GM18507 (cell line): ENCODE data around the gene RNU1-4.
A peak's percentile ranks its signal among the peaks of the same experiment; 100 is the strongest.
"Not testable (repeated sequence)": the region's sequence is repeated elsewhere in the genome, so short reads cannot be mapped to it uniquely, and the experiment has no call there.

Experiments used
- DNase-seq: peaks from one replicate; pipeline ENCODE4 v3.0.0; 2011; ENCODE audit warnings: low read depth; ENCODE audit not compliant: insufficient read length; ENCODE audit errors: extremely low spot score
- FAIRE-seq: peaks from 2 replicates; lab custom pipeline; 2011; peaks lifted over from hg19 to GRCh38; lab: Jason Lieb, UNC

Gene RNU1-4

DNA sequence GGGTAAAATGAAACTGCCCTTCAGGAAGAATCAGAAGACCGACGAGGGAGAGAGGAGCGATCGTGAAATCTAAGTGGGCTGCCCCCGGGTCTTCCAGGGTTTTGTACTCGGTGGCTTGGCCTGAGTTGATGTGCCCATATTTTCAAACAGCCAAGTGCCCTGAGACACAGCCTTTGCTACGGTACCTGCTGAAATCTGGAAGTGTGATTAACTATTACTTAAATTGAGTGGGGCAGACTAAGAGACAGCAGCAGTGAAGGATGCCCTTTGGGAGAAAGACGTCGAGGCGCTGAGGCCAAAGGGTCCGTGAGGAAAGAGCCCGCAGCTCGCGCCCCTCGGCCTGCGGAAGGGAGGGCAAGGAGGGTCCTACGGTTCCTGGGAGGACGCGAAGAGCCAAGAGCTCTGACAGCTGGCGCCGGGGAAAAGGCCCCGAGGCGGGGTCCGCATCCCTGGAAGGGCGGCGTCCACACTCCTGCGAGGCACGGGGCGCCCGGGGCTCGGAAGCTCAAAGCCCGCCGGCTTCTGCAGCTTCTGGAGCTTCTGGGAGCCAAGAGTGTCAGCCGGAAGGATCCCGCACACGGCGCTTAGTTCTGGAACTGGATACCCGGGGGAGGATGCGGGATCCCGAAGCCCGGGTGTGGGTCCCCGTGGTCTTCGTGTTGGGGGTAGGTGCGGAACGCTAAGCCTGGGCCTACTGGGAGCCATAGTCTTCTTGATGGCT is 15.4 kb upstream of the RNU1-4 start:
- no peak for DNase-seq
- no peak for FAIRE-seq

DNA sequence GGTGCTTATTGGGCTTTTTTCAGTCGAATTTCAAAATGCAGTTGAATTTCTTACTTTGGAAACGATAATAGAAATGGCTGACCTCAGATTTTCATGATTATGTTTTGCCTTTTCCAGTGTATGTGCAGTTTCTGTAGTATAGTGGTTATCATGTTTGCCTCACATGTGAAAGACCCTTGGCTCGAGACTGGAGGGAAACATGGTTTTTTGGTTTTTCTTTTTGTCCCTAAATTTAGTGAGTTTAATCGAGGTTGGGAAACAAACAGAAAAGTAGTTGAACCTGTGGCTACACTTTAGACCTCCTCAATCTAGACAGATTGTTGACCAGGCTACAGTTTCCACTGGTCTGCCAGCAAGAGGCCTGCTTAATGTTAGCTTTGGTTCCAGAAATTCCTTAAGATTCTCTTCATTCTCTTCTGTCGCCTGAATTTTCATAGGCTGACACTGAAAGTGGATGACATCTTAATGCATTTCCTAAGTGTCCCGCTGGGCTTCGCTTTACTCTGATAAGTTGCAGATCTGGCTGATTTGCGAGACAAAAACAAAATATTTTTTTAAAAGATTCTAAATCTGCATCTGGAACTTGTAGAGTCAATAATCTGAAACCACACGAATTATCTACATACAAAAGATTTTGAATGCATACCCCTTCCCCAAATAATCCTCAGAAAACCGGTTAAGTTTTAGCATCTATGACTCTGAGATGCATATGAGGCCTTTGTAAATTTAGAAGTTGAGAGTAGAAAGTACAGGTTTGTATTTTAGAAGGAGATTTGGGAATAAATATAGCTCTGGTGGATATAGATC is 14.7 kb upstream of the RNU1-4 start:
- not testable (repeated sequence) for DNase-seq, FAIRE-seq

DNA sequence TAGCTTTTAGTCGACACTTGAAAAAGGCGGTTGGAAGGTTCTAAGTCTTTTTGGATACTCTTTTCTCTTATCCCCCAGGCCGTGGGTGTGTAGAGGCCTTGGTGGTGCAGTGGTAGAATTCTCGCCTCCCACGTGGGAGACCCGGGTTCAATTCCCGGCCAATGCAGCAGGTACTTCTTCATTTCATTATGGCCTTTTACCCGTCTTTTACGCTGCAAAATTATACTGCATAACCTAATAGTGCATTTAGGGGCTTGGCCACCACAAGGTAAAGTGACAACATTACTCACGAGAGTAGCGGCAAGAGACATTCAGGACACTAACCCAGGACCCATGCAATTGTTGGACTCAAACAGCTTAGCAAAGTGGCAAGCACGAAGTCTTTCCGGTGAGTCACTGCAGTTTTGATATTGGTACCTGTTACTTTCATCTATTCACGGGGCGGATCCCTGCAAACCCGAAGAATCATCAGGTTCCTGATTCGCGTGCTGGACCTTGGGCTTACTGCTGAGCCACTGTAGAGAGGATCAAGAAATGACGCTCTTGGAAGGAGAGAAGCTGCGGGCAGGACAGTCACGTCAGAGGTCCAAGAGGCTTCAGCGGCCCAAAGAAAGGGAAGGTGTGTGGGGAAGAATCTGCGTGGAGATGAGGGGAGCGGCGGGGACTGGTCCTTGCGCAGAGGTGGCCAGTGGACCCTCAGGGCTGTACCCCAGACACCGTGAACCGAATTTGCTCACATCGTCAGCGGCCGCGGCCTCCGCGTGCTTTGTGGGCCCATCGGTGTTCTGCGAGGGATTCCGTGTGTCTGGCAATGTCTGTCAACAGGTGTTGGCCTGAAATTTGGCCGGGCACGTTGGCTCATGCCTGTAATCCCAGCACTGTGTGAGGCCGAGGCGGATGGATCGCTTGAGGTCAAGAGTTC is 12.9 kb upstream of the RNU1-4 start:
- DNase-seq (no peak), FAIRE-seq (no peak)

DNA sequence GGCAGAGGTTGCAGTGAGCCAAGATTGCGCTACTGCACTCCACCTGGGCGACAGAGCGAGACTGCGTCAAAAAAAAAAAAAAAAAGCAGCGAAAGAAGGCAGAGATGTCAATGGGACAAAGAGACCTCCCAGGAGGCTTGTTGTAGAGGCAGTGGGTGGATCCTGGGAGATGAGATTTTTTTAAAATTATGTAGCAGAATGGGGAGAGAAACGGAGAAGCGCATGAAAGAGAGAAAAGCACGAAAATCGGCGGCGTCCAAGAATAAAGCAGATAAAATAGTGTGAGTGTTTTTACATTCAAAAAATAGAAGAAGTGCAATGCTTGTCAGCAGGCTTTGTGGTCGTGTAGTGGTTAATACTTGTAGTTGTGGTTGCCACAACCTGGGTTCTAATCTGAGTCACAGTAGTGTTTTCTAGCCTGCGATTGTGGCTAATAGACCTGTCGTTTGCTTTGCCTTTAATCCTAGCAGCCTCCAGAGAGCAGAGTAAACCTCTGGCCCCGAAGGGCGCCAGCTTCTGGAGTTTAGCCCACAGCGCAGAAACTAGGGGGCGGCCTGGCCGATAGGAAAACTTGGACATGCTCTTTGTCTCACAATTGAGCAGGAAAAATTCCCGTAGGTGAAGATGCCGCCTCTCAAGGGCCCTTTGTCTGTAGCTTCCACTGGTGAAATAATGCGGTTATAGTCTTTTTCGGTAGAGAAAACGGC is 11.9 kb upstream of the RNU1-4 start:
- FAIRE-seq, result peak; percentile 67
- not testable (repeated sequence) for DNase-seq

DNA sequence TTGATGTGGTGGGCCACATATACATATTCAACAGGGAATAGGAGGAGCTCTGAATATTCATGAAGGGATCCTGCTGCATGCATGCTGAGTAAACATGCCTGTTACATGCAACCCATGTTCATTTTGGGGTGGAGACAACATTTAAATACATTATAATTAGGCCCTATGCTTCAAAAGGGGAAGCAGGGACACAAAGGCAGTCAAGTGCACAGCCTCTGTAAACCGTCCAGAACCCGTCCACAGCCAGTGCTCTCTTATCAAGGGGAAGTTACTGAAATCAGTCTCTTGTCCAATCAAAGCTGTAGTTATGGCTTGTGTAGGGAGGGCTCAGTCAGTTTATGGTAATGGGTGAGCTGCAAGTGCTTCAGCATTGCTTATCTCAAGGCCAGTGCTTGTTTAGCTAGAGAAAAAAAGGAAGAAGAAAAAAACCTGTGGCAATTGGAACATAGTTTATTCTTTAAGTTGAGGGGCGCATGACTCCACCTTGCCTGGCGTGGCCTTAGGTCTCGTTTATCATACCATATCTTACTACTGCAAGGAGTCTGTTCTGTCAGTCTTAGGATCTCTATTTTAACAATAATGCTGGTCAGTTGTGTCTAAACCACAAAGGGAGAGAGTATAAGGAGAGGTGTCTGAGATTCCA is 7.9 kb upstream of the RNU1-4 start:
- not testable (repeated sequence) for FAIRE-seq, DNase-seq

DNA sequence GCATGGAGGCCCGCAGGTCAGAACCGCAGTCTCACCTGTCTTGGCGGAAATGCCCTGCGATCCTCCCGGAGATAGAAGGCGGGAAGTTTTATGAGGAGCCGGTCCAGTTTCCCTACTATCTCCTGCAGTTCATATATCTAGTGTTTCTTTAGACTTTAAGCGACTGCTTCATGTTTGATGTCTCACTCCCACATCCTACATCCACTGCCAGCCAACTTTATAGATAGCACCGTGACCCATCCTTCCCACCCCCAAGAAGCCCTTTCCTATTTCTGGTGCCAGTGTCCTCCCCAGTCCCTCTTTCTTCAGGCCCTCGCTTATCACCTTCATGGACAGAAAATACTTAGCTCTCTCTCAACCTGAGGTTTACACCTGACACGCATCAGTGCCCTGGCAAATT is 914 bp downstream of the RNU1-4 start:
- DNase-seq, FAIRE-seq: not testable (repeated sequence)

DNA sequence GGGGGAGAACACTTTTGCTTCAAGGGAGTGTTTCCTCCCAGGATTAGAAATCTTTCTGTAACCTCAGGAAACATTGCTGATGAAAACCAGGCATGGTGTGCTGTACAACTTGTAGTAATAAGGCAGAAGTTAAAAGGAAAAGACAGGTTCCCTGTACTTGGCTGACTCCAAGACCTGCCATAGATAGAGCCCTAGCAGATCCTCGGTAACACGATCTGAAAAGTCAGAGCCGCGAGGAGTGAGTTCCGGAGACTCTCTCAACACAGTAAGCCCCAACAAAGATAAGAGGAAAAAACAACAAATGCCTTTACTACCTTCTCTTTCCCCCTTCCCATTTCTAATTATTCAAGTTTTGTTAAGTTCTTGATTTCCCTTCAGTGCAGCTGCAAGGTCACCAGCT is 7.3 kb downstream of the RNU1-4 start:
- DNase-seq, FAIRE-seq: not testable (repeated sequence)

DNA sequence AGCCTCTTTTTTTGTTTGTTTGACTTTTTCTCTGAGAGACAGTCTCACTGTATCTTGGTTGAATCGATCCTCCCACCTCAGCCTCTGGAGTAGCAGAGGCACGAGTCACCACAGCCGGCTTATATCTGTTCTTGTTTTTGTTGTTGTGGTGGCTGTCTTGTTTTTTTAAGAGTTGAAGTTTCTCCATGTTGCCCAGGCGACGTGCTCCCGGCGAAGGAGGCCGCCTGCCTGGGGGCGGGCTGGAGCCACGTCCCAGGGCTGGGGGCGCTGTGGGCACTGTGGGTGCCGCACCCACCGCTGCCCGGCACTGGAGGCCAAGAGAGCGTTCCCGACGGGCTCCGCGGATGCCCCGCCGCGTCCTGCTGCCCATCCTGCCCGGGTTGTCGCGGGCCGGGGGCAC is 8.4 kb downstream of the RNU1-4 start:
- FAIRE-seq, DNase-seq: not testable (repeated sequence)

DNA sequence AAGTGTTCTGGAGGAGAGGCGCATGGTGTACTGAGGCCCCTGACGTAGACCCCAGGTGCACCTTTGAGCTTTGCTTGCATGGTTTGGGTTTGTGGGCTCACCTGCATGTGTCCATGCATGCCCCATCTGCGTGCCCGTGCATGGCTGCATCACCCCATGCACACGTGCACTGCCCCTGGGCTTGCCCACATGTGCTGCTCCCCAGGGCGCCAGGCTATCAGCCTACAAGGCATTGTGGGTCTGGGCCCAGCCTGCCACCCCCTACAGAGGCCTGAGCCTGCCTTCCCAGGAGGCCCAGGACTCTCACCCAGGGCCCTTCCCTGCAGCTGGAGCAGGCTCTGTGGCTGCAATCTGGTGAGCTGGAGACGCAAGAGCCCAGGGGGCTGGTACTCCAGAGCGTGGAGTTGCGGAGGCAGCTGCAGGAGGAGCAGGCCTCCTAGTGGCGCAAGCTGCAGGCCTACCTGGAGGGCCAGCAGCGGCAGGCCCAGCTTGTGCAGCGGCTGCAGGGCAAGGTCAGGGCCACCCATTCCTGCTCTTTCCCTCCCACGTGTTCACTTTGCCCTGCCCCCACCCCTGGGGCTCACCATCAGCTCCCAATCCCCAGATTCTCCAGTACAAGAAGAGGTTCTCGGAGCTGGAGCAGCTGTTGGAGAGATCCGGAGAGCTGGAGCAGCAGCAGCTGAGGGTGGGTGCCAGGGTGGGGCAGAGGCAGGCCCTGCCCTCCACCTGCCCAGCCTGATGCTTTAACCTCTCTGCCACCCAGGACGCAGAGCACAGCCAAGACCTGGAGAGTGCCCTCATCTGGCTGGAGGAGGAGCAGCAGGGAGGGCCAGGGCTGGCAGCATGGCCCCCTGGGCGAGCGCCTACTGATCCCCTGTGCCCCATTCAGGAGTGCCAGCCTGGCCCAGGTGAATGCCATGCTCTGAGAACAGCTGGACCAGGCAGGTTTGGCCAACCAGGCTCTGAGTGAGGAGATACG is 9.9 kb downstream of the RNU1-4 start:
- FAIRE-seq, DNase-seq: not testable (repeated sequence)

DNA sequence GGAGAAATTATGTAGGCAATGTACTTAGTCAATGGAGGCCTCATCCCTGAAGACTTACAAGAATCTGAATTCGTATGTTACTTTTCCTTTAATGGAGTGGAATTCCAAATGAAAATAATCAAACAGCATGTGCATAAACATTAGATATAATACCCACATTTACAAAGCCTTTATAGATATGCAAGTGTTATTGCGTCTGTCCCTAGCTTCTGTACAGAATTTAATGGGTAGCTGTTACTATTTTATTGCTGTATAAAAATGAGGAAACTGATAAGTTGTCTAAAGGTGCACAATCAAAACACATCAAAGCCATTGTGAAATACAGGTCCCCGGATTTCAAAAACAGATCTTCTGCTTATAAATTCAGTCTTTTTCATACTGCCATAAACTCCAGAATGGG is 12.5 kb downstream of the RNU1-4 start:
- DNase-seq, FAIRE-seq: not testable (repeated sequence)

DNA sequence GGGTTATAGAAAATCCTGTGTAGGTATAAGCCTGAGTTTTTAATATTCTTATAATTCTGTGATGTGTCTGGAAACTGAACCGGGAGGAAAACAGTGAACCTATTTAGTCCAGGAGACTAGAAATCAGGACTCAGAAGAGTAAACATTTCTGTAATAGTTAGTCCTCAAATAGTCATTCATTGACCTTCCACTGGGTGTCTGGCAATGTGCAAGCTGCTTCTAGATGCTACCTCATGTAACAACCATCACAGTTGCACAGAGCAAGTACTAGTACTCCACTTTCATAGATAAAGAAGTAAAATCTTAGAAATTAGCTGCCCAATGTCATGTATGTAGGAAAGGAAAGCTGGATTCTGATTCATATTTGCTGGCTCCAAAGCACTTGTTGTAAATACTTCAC is 15.1 kb downstream of the RNU1-4 start:
- DNase-seq, FAIRE-seq: not testable (repeated sequence)

DNA sequence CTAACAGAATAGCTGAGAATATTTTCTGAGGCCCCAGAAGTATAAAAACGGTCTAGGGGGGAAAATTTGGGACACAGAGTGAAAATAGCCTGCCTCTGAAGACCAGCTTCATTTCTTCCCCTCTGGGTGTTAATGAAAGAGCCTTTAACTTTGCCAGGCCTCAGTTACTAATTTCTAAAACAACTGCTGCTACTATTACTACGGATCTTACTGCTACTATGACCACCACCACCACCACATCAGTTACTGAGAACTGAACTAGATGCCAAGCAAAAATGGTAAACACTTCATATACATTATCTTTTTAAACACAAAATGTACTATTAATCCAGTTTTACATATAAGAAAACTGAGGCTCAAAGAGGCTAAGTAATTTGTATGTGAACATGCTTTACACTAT is 15.6 kb downstream of the RNU1-4 start:
- DNase-seq, FAIRE-seq: not testable (repeated sequence)

DNA sequence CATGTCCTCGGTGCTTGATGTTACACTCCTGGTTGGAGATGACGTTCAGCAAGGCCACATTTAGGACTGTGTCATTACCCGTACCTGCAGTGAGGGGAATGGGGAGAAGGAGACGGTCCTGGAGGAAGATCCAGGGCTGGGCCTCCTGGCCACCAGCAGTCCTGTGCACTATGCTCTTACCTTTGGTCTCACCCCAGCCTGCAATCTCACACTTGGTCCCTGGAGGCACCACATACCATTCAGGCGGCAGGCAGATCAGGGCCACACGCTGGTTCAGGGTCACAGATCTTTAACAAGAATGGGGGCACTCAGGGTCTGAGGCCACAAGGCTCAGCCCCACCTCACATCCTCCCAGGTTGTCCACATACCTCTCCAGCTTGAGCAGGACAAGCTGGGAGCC is 17.3 kb downstream of the RNU1-4 start:
- not testable (repeated sequence) for DNase-seq, FAIRE-seq

DNA sequence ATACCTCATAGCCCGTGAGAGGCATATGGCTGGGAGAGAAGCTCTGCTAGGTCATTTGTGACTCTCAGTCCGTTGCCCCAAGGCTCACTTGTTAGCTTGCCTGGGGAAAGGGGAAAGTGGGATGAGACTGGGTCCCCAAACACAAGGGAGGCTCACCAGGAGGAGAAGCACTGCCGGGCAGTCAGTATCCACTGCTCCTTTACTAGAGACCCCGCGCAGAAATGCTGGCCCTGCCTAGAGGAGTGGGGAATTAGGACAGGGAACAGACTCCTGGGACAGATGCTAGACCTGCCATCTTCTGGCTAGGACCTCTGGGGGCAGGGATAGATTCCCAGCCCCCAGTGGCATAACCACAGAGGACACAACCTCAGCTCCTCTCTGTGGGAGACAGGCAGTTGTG is 17.7 kb downstream of the RNU1-4 start:
- not testable (repeated sequence) for DNase-seq, FAIRE-seq

DNA sequence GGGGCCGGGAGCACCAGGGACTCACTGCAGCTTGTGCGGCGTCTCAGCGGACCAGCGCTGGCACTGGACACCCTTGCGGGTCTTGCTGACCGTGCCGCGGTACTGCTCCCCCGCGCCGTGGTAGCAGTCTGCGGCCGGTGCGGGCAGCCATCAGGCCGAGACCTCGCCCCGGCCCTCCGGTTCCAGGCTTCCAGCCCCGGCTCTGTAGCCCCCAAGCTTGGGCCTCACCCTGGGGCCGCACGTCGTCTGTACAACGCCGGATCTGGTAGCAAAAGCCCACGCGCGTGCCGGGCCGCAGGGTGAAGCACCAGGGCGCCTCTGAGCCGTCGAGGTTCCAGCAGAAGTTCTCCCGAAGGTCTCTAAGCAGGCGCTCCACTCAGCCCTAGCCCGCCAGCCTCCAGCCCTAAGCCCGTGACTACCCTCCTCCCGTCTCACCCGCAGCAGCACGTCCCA is 18.8 kb downstream of the RNU1-4 start:
- FAIRE-seq, DNase-seq: not testable (repeated sequence)

DNA sequence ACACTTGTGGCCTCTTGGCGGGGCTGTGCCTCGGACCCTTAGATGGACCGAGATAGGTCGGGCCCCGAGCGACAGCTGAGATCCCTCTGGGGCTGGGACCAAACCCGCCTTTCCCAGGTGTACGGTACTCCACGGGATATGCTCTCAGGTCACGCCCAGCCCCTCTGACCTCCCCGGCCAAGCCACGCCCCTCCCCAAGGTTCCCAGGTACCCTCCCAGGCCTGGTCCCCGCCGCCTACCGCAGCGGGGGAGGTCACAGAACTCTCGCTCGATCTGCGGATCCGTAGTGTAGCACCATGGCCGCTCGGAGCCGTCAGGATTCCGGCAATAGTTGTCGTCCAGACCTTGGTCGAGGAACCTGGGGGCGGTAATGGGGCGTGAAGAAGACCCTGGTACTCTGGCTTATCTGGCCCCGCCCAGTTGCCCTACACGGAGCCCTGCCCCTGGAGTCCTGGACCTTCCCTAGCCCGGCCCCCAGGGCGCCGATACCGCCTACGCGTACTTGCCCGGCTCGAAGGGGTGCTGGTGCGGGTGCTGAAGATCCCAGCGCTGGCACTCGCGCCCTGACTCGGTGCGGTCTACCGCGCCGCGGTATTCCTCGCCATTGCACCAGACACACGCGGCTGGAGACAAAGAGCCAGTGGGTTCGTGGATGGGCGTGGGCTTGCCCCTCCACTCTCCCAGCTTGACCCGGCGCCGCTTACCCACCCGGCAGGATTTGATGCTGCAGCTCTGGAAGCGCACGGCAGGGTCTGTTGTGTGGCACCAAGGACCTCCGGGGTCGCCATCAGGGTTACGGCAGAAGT is 19.5 kb downstream of the RNU1-4 start:
- not testable (repeated sequence) for FAIRE-seq, DNase-seq

DNA sequence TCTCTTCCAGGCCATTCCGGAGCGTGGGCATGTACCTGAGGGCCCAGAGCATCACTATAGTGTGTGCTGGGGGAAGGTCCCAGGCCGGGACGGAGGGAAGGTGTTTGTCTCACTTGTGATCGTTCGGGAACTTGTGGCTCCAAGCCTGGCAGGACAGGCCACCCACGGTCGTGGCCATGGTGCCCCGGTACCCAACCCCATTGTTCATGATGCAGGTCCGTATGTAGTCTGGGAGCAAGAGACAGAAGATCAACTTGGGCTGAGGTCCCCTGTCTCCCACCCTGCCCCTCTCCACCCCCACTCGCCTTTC is 20.1 kb downstream of the RNU1-4 start:
- DNase-seq, FAIRE-seq: not testable (repeated sequence)
